ENCODE measurements around the gene YARS1. TPM values are rescaled to one million over a fixed set of nuclear protein-coding genes. Genes with fewer than 3 reads are reported as not detected.

YARS1 gene
- total and polyA plus RNA-seq, 2 experiments from 2014 or later: 134 to 182 TPM

DNA sequence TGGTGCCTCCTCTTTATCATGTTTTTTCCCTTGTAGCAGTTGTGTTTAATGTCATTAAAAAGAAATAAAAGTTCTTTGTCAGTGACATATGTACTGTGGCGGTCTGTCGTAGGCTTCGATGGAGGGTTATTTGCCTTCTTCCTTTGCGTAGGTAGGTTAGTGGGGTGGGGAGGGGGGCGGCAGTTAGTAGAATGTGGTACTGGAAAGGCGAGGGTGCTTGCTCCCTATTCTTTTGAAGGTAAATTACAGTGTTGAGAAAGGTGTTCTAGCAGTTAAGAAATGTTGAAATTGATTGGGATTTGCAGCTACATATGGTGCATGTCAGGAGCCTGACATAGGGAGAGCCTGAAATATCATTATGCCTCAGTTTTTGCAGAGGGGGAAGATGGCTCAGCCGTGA is 41.6 kb upstream of the YARS1 start (continued):
- TF ChIP-seq, protein P1, sequence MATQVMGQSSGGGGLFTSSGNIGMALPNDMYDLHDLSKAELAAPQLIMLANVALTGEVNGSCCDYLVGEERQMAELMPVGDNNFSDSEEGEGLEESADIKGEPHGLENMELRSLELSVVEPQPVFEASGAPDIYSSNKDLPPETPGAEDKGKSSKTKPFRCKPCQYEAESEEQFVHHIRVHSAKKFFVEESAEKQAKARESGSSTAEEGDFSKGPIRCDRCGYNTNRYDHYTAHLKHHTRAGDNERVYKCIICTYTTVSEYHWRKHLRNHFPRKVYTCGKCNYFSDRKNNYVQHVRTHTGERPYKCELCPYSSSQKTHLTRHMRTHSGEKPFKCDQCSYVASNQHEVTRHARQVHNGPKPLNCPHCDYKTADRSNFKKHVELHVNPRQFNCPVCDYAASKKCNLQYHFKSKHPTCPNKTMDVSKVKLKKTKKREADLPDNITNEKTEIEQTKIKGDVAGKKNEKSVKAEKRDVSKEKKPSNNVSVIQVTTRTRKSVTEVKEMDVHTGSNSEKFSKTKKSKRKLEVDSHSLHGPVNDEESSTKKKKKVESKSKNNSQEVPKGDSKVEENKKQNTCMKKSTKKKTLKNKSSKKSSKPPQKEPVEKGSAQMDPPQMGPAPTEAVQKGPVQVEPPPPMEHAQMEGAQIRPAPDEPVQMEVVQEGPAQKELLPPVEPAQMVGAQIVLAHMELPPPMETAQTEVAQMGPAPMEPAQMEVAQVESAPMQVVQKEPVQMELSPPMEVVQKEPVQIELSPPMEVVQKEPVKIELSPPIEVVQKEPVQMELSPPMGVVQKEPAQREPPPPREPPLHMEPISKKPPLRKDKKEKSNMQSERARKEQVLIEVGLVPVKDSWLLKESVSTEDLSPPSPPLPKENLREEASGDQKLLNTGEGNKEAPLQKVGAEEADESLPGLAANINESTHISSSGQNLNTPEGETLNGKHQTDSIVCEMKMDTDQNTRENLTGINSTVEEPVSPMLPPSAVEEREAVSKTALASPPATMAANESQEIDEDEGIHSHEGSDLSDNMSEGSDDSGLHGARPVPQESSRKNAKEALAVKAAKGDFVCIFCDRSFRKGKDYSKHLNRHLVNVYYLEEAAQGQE (IDR thresholded peaks at IDR 0.05; ENCODE audit: unreplicated experiment): no peak
- TF ChIP-seq CREB1 (CRISPR knock-in tag; IDR thresholded peaks at IDR 0.05; ENCODE audit: low read depth) (no peak), ZNF331 (CRISPR knock-in tag; IDR thresholded peaks at IDR 0.05; ENCODE audit: low read depth) (no peak), POLR2AphosphoS5 (IDR thresholded peaks at IDR 0.05; ENCODE audit: low read depth) (no peak)
- TF ChIP-seq, protein P2, sequence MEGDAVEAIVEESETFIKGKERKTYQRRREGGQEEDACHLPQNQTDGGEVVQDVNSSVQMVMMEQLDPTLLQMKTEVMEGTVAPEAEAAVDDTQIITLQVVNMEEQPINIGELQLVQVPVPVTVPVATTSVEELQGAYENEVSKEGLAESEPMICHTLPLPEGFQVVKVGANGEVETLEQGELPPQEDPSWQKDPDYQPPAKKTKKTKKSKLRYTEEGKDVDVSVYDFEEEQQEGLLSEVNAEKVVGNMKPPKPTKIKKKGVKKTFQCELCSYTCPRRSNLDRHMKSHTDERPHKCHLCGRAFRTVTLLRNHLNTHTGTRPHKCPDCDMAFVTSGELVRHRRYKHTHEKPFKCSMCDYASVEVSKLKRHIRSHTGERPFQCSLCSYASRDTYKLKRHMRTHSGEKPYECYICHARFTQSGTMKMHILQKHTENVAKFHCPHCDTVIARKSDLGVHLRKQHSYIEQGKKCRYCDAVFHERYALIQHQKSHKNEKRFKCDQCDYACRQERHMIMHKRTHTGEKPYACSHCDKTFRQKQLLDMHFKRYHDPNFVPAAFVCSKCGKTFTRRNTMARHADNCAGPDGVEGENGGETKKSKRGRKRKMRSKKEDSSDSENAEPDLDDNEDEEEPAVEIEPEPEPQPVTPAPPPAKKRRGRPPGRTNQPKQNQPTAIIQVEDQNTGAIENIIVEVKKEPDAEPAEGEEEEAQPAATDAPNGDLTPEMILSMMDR (conservative IDR thresholded peaks at IDR 0.05; ENCODE audit: low read depth in 2 of 2): no peak

DNA sequence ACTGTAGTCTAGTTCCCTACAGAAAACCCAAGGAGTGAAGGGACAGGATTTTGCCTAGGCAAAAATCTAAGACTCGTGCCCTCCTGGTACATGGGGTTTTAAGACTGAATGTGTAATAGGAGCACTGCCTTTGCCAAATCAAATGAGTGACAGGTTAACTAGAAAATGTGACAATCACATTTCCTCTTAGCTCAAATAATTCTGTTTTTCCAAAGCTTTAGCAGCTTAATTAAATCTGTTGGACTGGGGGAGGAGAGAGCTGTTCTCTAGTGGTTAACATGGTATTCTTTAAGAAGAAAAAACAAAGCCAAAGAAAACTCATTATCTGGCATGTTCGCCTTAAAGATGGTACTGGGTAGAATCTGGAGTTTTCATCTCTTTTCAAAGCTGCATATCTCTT is 41.0 kb upstream of the YARS1 start:
- ATAC-seq: no peak
- H3K27me3 Mint-ChIP-seq (ENCODE audit: insufficient read depth, low read depth, poor library complexity): peaks cover 3% of the 10 kb centered on the region
- no peaks in the 10 kb centered on the region for H3K4me1 Mint-ChIP-seq
- H3K36me3 Mint-ChIP-seq (ENCODE audit: low read depth): peaks cover 39% of the 10 kb centered on the region
- peaks cover 11% of the 10 kb centered on the region; the same call in 1 of the 2 replicates for H3K36me3 ChIP-seq (ENCODE audit: insufficient read depth)
- no peak for DNase-seq (ENCODE audit: low spot score)
- H4K20me1 ChIP-seq (replicated peaks; ENCODE audit: insufficient read depth): peaks cover 14% of the 10 kb centered on the region; the same call in 1 of the 2 replicates
- H3K27me3 ChIP-seq (ENCODE audit: insufficient read depth): no peaks in the 10 kb centered on the region
- H3F3A ChIP-seq (replicated peaks; ENCODE audit: low read depth): no peaks in the 10 kb centered on the region
- no peak overlapping the region for H3K27ac Mint-ChIP-seq
- no peak overlapping the region for H2AFZ ChIP-seq
- no peak overlapping the region for H3K27ac ChIP-seq (ENCODE audit: low read depth)
- no peaks in the 10 kb centered on the region for H3K79me2 ChIP-seq (replicated peaks; ENCODE audit: insufficient read depth)
- no peaks in the 10 kb centered on the region for H3K9me2 ChIP-seq (ENCODE audit: insufficient read depth)
- no peak overlapping the region for H3K4me2 ChIP-seq
- no peak overlapping the region for H3K4me3 ChIP-seq
- H3K4me1 ChIP-seq (ENCODE audit: insufficient read depth): no peaks in the 10 kb centered on the region
- H3K9me3 Mint-ChIP-seq: no peaks in the 10 kb centered on the region
- H3K4me3 Mint-ChIP-seq: no peak overlapping the region
- no peak for TF ChIP-seq ZNF331 (CRISPR knock-in tag; IDR thresholded peaks at IDR 0.05; ENCODE audit: low read depth)
- no peak for TF ChIP-seq JUNB (IDR thresholded peaks at IDR 0.05; ENCODE audit: unreplicated experiment)
- no peak for TF ChIP-seq STAT1 (IDR thresholded peaks at IDR 0.05; ENCODE audit: unreplicated experiment)
- no peak for TF ChIP-seq POLR2AphosphoS5 (IDR thresholded peaks at IDR 0.05; ENCODE audit: low read depth)
- no peak for TF ChIP-seq NANOG (IDR thresholded peaks at IDR 0.05; ENCODE audit: borderline replicate concordance)
- TF ChIP-seq, protein P2 (conservative IDR thresholded peaks at IDR 0.05; ENCODE audit: low read depth in 2 of 2): no peak
- TF ChIP-seq, protein P3, sequence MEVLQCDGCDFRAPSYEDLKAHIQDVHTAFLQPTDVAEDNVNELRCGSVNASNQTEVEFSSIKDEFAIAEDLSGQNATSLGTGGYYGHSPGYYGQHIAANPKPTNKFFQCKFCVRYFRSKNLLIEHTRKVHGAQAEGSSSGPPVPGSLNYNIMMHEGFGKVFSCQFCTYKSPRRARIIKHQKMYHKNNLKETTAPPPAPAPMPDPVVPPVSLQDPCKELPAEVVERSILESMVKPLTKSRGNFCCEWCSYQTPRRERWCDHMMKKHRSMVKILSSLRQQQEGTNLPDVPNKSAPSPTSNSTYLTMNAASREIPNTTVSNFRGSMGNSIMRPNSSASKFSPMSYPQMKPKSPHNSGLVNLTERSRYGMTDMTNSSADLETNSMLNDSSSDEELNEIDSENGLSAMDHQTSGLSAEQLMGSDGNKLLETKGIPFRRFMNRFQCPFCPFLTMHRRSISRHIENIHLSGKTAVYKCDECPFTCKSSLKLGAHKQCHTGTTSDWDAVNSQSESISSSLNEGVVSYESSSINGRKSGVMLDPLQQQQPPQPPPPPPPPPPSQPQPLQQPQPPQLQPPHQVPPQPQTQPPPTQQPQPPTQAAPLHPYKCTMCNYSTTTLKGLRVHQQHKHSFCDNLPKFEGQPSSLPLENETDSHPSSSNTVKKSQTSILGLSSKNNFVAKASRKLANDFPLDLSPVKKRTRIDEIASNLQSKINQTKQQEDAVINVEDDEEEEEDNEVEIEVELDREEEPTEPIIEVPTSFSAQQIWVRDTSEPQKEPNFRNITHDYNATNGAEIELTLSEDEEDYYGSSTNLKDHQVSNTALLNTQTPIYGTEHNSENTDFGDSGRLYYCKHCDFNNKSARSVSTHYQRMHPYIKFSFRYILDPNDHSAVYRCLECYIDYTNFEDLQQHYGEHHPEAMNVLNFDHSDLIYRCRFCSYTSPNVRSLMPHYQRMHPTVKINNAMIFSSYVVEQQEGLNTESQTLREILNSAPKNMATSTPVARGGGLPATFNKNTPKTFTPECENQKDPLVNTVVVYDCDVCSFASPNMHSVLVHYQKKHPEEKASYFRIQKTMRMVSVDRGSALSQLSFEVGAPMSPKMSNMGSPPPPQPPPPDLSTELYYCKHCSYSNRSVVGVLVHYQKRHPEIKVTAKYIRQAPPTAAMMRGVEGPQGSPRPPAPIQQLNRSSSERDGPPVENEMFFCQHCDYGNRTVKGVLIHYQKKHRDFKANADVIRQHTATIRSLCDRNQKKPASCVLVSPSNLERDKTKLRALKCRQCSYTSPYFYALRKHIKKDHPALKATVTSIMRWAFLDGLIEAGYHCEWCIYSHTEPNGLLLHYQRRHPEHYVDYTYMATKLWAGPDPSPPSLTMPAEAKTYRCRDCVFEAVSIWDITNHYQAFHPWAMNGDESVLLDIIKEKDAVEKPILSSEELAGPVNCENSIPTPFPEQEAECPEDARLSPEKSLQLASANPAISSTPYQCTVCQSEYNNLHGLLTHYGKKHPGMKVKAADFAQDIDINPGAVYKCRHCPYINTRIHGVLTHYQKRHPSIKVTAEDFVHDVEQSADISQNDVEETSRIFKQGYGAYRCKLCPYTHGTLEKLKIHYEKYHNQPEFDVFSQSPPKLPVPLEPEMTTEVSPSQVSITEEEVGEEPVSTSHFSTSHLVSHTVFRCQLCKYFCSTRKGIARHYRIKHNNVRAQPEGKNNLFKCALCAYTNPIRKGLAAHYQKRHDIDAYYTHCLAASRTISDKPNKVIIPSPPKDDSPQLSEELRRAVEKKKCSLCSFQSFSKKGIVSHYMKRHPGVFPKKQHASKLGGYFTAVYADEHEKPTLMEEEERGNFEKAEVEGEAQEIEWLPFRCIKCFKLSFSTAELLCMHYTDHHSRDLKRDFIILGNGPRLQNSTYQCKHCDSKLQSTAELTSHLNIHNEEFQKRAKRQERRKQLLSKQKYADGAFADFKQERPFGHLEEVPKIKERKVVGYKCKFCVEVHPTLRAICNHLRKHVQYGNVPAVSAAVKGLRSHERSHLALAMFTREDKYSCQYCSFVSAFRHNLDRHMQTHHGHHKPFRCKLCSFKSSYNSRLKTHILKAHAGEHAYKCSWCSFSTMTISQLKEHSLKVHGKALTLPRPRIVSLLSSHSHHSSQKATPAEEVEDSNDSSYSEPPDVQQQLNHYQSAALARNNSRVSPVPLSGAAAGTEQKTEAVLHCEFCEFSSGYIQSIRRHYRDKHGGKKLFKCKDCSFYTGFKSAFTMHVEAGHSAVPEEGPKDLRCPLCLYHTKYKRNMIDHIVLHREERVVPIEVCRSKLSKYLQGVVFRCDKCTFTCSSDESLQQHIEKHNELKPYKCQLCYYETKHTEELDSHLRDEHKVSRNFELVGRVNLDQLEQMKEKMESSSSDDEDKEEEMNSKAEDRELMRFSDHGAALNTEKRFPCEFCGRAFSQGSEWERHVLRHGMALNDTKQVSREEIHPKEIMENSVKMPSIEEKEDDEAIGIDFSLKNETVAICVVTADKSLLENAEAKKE (CRISPR knock-in tag; IDR thresholded peaks at IDR 0.05): no peak
- TF ChIP-seq EZH2 (IDR thresholded peaks at IDR 0.05; ENCODE audit: low read depth, unreplicated experiment): no peak
- TF ChIP-seq CREB1 (CRISPR knock-in tag; IDR thresholded peaks at IDR 0.05; ENCODE audit: low read depth): no peak
- TF ChIP-seq EZH2phosphoT487 (IDR thresholded peaks at IDR 0.05; ENCODE audit: unreplicated experiment): no peak
